Measurements from ENCODE around the gene LPCAT3.

GRCh38 chr12:7026854-7027253 lies 8.6 kb upstream of the LPCAT3 start:
- TF ChIP-seq CTCF (conservative IDR thresholded peaks at IDR 0.05): no peak
- TF ChIP-seq ZFX (IDR thresholded peaks at IDR 0.05): no peak
